PC-3 (cell line): ENCODE measurements around the gene PRM1. TPM values are rescaled to one million over a fixed set of nuclear protein-coding genes. Genes with fewer than 3 reads are reported as not detected.

Experiments
- ATAC-seq: fragments of 200-7000 bp; cut with Tn5 transposase; 2 replicates; pipeline ENCODE4 v1.9.1; 2020; ENCODE audit warnings: mild to moderate bottlenecking, moderate library complexity
- BruUV-seq: library from RNA; stranded (reverse); fragments of 400-500 nt; replicated peaks from 2 replicates; lab custom pipeline; 2021; lab: Mats Ljungman, UMichigan
- CTCF ChIA-PET: fragments of 300-600 bp; sonication (Branson Sonifier 250); formaldehyde crosslinking; loops from one replicate; lab custom pipeline; 2022; ENCODE audit warnings: antibody characterized with exemption; lab: Charles Lee
- POLR2A ChIA-PET: fragments of 300-600 bp; sonication (Branson Sonifier 250); formaldehyde crosslinking; loops from one replicate; lab custom pipeline; 2022; ENCODE audit warnings: antibody characterized with exemption; ENCODE audit not compliant: unreplicated experiment; lab: Charles Lee
- DNase-seq: peaks from one replicate; pipeline ENCODE4 v3.0.0-alpha.2; 2015
- H2AFZ ChIP-seq: fragments of 300-600 bp; sonication (generic); 2 replicates; pipeline ENCODE4 v1.6.0; 2016; ENCODE audit warnings: antibody characterized with exemption, low read length
- H3F3A ChIP-seq: fragments of 300-600 bp; sonication (generic); one replicate; pipeline ENCODE4 v1.6.0; 2017; ENCODE audit warnings: antibody characterized with exemption, low read length, control low read depth, mild to moderate bottlenecking; ENCODE audit not compliant: unreplicated experiment
- H3K27ac ChIP-seq: fragments of 300-600 bp; sonication (generic); 2 replicates; pipeline ENCODE4 v1.5.1; 2016; ENCODE audit warnings: mild to moderate bottlenecking, low read length
- H3K27me3 ChIP-seq: fragments of 300-600 bp; sonication (generic); 2 replicates; pipeline ENCODE4 v1.6.1; 2016; ENCODE audit warnings: low read length, mixed read lengths
- H3K36me3 ChIP-seq: fragments of 300-600 bp; sonication (generic); 2 replicates; pipeline ENCODE4 v1.6.1; 2016; ENCODE audit warnings: low read depth, mixed run types, low read length, mixed read lengths
- H3K4me1 ChIP-seq: fragments of 300-600 bp; sonication (generic); 2 replicates; pipeline ENCODE4 v1.5.1; 2016; ENCODE audit warnings: low read length; ENCODE audit not compliant: insufficient read depth
- H3K4me2 ChIP-seq: fragments of 300-600 bp; sonication (generic); 2 replicates; pipeline ENCODE4 v1.6.0; 2016; ENCODE audit warnings: low read length
- H3K4me3 ChIP-seq: fragments of 300-600 bp; sonication (generic); 2 replicates; pipeline ENCODE4 v1.5.1; 2016; ENCODE audit warnings: mild to moderate bottlenecking, low read length, mixed read lengths
- H3K79me2 ChIP-seq: fragments of 300-600 bp; sonication (generic); 2 replicates; pipeline ENCODE4 v1.6.1; 2017; ENCODE audit warnings: low read length, mixed read lengths
- H3K9ac ChIP-seq: fragments of 300-600 bp; sonication (generic); 2 replicates; pipeline ENCODE4 v1.6.0; 2016; ENCODE audit warnings: mild to moderate bottlenecking, low read length
- H3K9me2 ChIP-seq: fragments of 300-600 bp; sonication (generic); replicated peaks from 2 replicates; pipeline ENCODE4 v1.6.1; 2016; ENCODE audit warnings: mixed run types, low read length, mixed read lengths
- H3K9me3 ChIP-seq: fragments of 300-600 bp; sonication (generic); 2 replicates; pipeline ENCODE4 v1.6.1; 2016; ENCODE audit warnings: low read length, mixed read lengths
- H4K20me1 ChIP-seq: fragments of 300-600 bp; sonication (generic); 2 replicates; pipeline ENCODE4 v1.6.1; 2016; ENCODE audit warnings: low read length, mixed read lengths
- EZH2 ChIP-seq: fragments of 300-600 bp; sonication (generic); IDR thresholded peaks from one replicate; pipeline ENCODE4 v1.6.1; 2017; ENCODE audit warnings: antibody characterized with exemption, mild to moderate bottlenecking, low read length; ENCODE audit not compliant: unreplicated experiment
- EZH2phosphoT487 ChIP-seq: fragments of 300-600 bp; sonication (generic); IDR thresholded peaks from 2 replicates; pipeline ENCODE4 v1.6.1; 2018; ENCODE audit warnings: mild to moderate bottlenecking, antibody characterized with exemption, low read length, borderline replicate concordance
- intact Hi-C: fragments of 100-400 bp; cut with micrococcal nuclease; formaldehyde crosslinking; loops from 2 replicates; pipeline ENCODE4 v1.9.0; 2023
- total RNA-seq: library from RNA; depleted of rRNA; stranded (reverse); fragments of >200 nt; gene quantifications from 2 replicates; pipeline ENCODE4 v1.2.3, GENCODE V29; 2014
- TF ChIP-seq, protein P1 (sequence below): fragments of 300-600 bp; sonication (generic); conservative IDR thresholded peaks from 2 replicates; pipeline ENCODE4 v1.5.1; 2017; ENCODE audit warnings: antibody characterized with exemption, low read depth, mild to moderate bottlenecking, low read length

The PRM1 gene
- total RNA-seq, 1 experiment from 2014 or later: not detected

DNA sequence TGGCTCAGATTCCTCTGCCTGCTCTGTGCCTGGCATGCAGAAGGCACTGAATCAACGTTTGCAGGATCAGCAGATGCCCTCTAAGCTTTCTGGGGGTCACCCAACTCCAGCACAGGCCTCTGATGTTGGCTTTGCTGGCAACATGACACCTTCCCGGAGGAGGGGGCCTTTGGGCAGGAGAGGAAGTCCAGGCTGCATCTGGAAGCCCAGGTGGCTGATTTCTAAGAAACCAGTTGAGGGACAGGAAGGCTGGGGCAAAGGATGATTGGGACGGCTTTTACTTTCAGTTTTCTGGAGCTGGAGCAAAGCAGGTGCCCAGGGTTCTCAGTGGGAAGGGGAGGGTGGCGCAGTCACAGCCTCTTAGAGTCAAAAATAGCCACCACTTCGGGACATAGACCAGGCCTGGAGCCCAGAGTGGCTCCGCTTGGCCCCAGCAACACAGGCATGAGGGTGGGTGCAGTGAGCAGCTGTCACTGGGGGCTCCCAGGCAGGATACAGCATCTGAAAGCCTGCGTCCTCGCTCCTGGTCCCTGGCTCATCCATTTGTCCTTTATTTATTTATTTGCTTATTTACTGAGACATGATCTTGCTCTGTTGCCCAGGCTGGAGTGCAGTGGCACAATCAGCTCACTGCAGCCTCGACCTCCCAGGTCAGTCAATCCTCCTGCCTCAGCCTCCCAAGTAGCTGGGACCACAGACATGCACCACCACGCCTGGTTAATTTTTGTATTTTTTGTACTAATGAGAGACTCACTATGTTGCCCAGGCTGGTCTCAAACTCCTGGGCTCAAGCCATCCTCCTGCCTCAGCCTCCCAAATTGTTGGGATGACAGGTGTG, 40.3 kb downstream of the PRM1 start:
- no peaks in the 10 kb centered on the region for H4K20me1 ChIP-seq
- no peak overlapping the region for H3K9ac ChIP-seq
- H3K27me3 ChIP-seq: no peaks in the 10 kb centered on the region
- CTCF ChIA-PET: no interaction called here
- no peaks in the 10 kb centered on the region for H3K9me2 ChIP-seq
- no peak for DNase-seq
- H3K4me3 ChIP-seq: no peak overlapping the region
- H3K36me3 ChIP-seq: no peaks in the 10 kb centered on the region
- no peak for ATAC-seq
- no TSS peak for BruUV-seq
- H2AFZ ChIP-seq: no peak overlapping the region
- POLR2A ChIA-PET: interaction anchor here (0.6 kb wide), 1 partner anchor 16 kb away, joined by 3 read pairs; no protein-coding TSS in a partner anchor
- H3F3A ChIP-seq: no peaks in the 10 kb centered on the region
- no peaks in the 10 kb centered on the region for H3K79me2 ChIP-seq
- no peak overlapping the region for H3K27ac ChIP-seq
- intact Hi-C loops: no loop called here
- H3K9me3 ChIP-seq: no peaks in the 10 kb centered on the region
- TF ChIP-seq EZH2 (no peak), EZH2phosphoT487 (no peak)
- TF ChIP-seq, protein P1, sequence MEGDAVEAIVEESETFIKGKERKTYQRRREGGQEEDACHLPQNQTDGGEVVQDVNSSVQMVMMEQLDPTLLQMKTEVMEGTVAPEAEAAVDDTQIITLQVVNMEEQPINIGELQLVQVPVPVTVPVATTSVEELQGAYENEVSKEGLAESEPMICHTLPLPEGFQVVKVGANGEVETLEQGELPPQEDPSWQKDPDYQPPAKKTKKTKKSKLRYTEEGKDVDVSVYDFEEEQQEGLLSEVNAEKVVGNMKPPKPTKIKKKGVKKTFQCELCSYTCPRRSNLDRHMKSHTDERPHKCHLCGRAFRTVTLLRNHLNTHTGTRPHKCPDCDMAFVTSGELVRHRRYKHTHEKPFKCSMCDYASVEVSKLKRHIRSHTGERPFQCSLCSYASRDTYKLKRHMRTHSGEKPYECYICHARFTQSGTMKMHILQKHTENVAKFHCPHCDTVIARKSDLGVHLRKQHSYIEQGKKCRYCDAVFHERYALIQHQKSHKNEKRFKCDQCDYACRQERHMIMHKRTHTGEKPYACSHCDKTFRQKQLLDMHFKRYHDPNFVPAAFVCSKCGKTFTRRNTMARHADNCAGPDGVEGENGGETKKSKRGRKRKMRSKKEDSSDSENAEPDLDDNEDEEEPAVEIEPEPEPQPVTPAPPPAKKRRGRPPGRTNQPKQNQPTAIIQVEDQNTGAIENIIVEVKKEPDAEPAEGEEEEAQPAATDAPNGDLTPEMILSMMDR: no peak
- H3K4me2 ChIP-seq: no peak overlapping the region
- no peaks in the 10 kb centered on the region for H3K4me1 ChIP-seq

DNA sequence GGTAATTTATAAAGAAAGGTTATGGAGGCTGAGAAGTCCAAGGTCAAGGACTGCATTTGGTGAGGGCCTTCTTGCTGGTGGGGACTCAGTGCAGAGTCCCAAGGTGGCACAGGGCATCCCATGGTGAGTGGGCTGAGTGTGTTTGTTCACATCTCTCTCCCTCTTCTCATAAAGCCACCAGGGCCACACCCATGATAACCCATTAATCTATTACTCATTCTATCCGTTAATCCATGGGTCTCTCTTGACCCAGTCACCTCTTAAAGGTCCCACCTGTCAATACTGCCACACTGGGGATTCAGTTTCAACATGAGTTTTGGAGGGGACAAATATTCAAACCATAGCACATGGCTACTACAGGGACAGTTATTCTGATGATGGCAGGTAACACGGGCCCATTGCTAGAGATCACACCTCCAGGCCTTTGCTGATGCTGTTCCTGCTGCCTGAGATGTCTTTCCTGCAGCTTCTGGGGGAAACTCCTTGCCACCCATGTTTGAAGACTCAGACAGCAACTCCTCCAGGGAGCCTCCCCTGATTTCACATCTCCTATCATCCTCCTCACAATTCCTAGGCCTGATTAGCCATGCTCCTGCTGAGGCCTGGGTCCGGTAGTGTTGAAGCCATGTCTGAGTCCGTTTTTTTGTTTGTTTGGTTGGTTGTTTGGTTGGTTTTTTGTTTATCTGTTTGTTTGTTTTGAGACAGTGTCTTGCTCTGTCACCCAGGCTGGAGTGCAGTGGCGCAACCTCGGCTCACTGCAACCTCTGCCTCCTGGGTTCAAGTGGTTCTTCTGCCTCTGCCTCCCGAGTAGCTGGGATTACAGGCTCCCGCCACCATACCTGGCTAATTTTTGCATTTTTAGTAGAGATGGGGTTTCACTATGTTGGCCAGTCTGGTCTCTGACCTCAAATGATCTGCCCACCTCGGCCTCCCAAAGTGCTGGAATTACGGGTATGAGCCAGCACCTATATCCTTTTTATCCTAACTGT, 41.2 kb downstream of the PRM1 start:
- TF ChIP-seq EZH2 (no peak), EZH2phosphoT487 (no peak)
- TF ChIP-seq, protein P1: no peak
- H3K27ac ChIP-seq: no peak overlapping the region
- H3F3A ChIP-seq: no peaks in the 10 kb centered on the region
- no peaks in the 10 kb centered on the region for H3K79me2 ChIP-seq
- DNase-seq: no peak
- ATAC-seq: no peak
- H3K4me2 ChIP-seq: no peak overlapping the region
- H3K4me1 ChIP-seq: no peaks in the 10 kb centered on the region
- H4K20me1 ChIP-seq: no peaks in the 10 kb centered on the region
- ChIA-PET CTCF (no interaction called here), POLR2A (interaction anchor here (0.6 kb wide), 1 partner anchor 15 kb away, joined by 3 read pairs; no protein-coding TSS in a partner anchor)
- BruUV-seq: no TSS peak
- no peak overlapping the region for H2AFZ ChIP-seq
- H3K9me2 ChIP-seq: no peaks in the 10 kb centered on the region
- H3K9ac ChIP-seq: no peak overlapping the region
- no peaks in the 10 kb centered on the region for H3K9me3 ChIP-seq
- intact Hi-C loops: no loop called here
- H3K36me3 ChIP-seq: no peaks in the 10 kb centered on the region
- no peaks in the 10 kb centered on the region for H3K27me3 ChIP-seq
- no peak overlapping the region for H3K4me3 ChIP-seq
